Spleen (tissue), 11 donors: ENCODE measurements around the gene TBCD. TPM values are rescaled to one million over a fixed set of nuclear protein-coding genes. Genes with fewer than 3 reads are reported as not detected.

Source experiments
- DNase-seq: peaks from one replicate; pipeline ENCODE4 v3.0.0-alpha.2; 2020
- H3K27ac ChIP-seq, 8 donors: fragments of 200-600 bp; sonication (generic) in 7 of 8; 1 replicate in 4 of 8; 2 replicates in 4 of 8; pipeline versions ENCODE4 v1.5.0 to v1.8.0; 2016 to 2021; ENCODE audit warnings: inconsistent platforms in 4 of 8, mild to moderate bottlenecking in 4 of 8, moderate library complexity in 1 of 8
- H3K27me3 ChIP-seq, 7 donors: fragments of 200-600 bp; sonication (generic) in 6 of 7; replicated peaks in 1 of 7; 1 replicate in 4 of 7; 2 replicates in 3 of 7; pipeline versions ENCODE4 v1.5.0 to v1.8.0; 2016 to 2021; ENCODE audit warnings: inconsistent platforms in 3 of 7, mild to moderate bottlenecking in 1 of 7
- H3K36me3 ChIP-seq, 6 donors: fragments of 200-600 bp; sonication (generic) in 5 of 6; 1 replicate in 4 of 6; 2 replicates in 2 of 6; pipeline versions ENCODE4 v1.5.0 to v1.8.0; 2016 to 2021; ENCODE audit warnings: inconsistent platforms in 2 of 6
- H3K4me1 ChIP-seq, 6 donors: fragments of 200-600 bp; sonication (generic) in 5 of 6; 1 replicate in 3 of 6; 2 replicates in 3 of 6; pipeline versions ENCODE4 v1.5.0 to v1.8.0; 2016 to 2021; ENCODE audit warnings: inconsistent platforms in 3 of 6
- H3K4me3 ChIP-seq, 8 donors: fragments of 200-600 bp; sonication (generic) in 7 of 8; 1 replicate in 4 of 8; 2 replicates in 4 of 8; pipeline versions ENCODE4 v1.5.0 to v1.8.0; 2016 to 2021; ENCODE audit warnings: inconsistent platforms in 4 of 8, mild to moderate bottlenecking in 4 of 8, moderate library complexity in 2 of 8
- H3K9me3 ChIP-seq, 8 donors: fragments of 200-600 bp; sonication (generic) in 7 of 8; 1 replicate in 4 of 8; 2 replicates in 4 of 8; pipeline versions ENCODE4 v1.5.0 to v1.8.0; 2016 to 2021; ENCODE audit warnings: inconsistent platforms in 4 of 8
- CTCF ChIP-seq, 11 experiments: fragments of 200-600 bp in 7 of 11; fragments of 450-650 bp in 4 of 11; sonication (generic) in 4 of 11; IDR thresholded peaks in 8 of 11; conservative IDR thresholded peaks in 3 of 11; 1 replicate in 7 of 11; 2 replicates in 4 of 11; pipeline versions ENCODE4 v1.4.0 to v1.8.0; 2016 to 2021; ENCODE audit warnings: antibody characterized with exemption in 11 of 11, inconsistent platforms in 4 of 11, mild to moderate bottlenecking in 1 of 11
- POLR2A ChIP-seq, 3 donors: fragments of 450-650 bp; IDR thresholded peaks; one replicate each; pipeline ENCODE4 v1.5.1; 2017; ENCODE audit warnings: antibody characterized with exemption in 3 of 3, mild to moderate bottlenecking in 1 of 3
- POLR2AphosphoS5 ChIP-seq, 3 donors: sonication (generic); formaldehyde crosslinking; IDR thresholded peaks; one replicate each; pipeline ENCODE4 v1.5.1; 2017; ENCODE audit warnings: antibody characterized with exemption in 3 of 3
- WGBS, 5 donors: extraction: QIAGEN DNeasy Blood & Tissue Kit in 3 of 5; methylation state at CpG; one replicate each; pipeline versions ENCODE4 v1.1.5 to v1.1.7; 2013 to 2018; 5-methylcytosine and 5-hydroxymethylcytosine counted together
- intact Hi-C: fragments of 100-400 bp; cut with DNase I; formaldehyde crosslinking; loops from one replicate; pipeline ENCODE4 v1.15.0; 2023; ENCODE audit warnings: low total_unique reads
- polyA plus RNA-seq, 3 donors: library from polyadenylated mRNA; stranded (reverse); fragments of 200-250 nt; gene quantifications; one replicate each; pipeline ENCODE4 v1.2.1, GENCODE V29; 2013
- total RNA-seq, 7 donors: library from RNA; depleted of rRNA in 3 of 7; stranded (reverse); fragments of >200 nt in 3 of 7; fragmentation: NEBNext Ultra II Directional in 4 of 7; extraction: Animal tissue kit (Norgen Biotek cat#: 25700) in 4 of 7; gene quantifications; one replicate each; pipeline versions ENCODE4 v1.1.0 to v1.2.1, GENCODE V29; 2016 to 2021
- donor health status: healthy with polysubstance abuse.
- donor health status: DM: no; HTN: no; CAD: no; lungs with moderate emphysema.
- donor health status: DM: no; HTN: no; CAD: no.
- donor health status: Bipolar disorder and iron deficiency.
- donor health status: healthy.
- donor health status: DM: no; HTN: no; CAD: no.
- donor health status: DM: yes; HTN: yes; CAD: no.

TBCD gene
- total and polyA plus RNA-seq, 10 donors, result 55.6 to 207 (median 108) TPM

DNA sequence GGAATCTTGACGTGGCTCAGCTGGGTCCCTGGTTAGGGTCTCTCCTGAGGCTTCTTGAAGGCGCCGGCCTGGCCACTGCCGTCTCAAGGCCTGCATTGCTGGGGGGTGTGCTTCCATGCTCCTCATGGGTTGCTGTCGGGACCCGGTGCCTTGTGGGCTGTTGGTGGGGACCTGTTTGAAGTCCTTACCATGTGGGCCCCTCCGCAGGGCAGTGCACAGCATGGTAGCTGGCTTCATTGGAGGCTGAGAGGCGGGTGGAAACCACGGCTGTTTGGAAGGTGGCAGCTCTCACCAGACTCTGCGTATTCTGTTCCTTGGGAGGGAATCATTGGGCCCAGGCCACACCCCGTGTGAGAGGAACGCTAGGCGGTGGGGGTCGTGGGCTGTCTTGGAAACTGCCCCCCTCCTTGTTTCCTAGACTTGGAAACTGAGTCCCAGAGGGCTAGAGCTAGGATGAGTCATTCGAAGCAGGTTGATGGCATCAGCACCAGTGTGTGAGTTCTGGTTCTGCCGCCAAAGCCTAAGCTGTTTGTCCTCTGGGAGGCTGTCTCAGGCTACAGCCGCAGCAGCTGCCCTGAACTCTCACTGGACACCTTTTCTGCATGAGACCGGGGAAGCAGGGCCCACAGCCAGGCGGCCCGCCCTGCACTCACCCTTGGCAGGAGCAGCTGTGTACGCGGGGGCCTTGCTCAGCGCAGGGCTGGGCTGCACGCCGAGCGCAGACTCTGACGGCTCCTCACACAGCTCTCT, 52.8 kb downstream of the TBCD start:
- DNase-seq, result no peak
- no peaks in the 10 kb centered on the region for H3K9me3 ChIP-seq
- H3K36me3 ChIP-seq, result peaks cover 0 to 62% (median 12%) of the 10 kb centered on the region in 6 donors
- WGBS, 5 donors, result 83 to 95% (median 91%) methylated on average over 15 to 27 of the region's 27 CpGs
- peaks cover 0 to 34% (median 14%) of the 10 kb centered on the region in 6 donors for H3K4me1 ChIP-seq
- intact Hi-C loops, result no loop called here
- H3K27me3 ChIP-seq, result no peaks in the 10 kb centered on the region
- TF ChIP-seq POLR2A (IDR thresholded peaks at IDR 0.05) (no peak), POLR2AphosphoS5 (IDR thresholded peaks at IDR 0.05) (peak in 2 of 3 donors; percentile 44 to 54), CTCF (IDR thresholded peaks at IDR 0.05 in 8 of 11, conservative IDR thresholded peaks at IDR 0.05 in 3 of 11) (no peak)
- H3K4me3 ChIP-seq, result no peak overlapping the region
- no peak overlapping the region for H3K27ac ChIP-seq

- Histone ChIP-seq H3K4me1 (peaks cover 0 to 34% (median 14%) of the 10 kb centered on the region in 6 donors), H3K4me3 (no peak overlapping the region), H3K9me3 (no peaks in the 10 kb centered on the region), H3K36me3 (peaks cover 0 to 62% (median 16%) of the 10 kb centered on the region in 6 donors), H3K27ac (no peak overlapping the region), H3K27me3 (no peaks in the 10 kb centered on the region)
- intact Hi-C loops, result no loop called here
- TF ChIP-seq POLR2AphosphoS5 (IDR thresholded peaks at IDR 0.05), result no peak
- no peak for TF ChIP-seq POLR2A (IDR thresholded peaks at IDR 0.05)
- TF ChIP-seq CTCF (IDR thresholded peaks at IDR 0.05 in 8 of 11, conservative IDR thresholded peaks at IDR 0.05 in 3 of 11), result no peak
- DNase-seq, result no peak
- WGBS, 5 donors, result 87 to 95% (median 92%) methylated on average over 13 of the region's 13 CpGs
Measured at GRCh38 chr17:82805254-82805653, 53.4 kb downstream of the TBCD start.

- WGBS, 5 donors, result 73 to 95% (median 79%) methylated on average over 19 of the region's 19 CpGs
- Histone ChIP-seq H3K4me3 (no peak overlapping the region), H3K27me3 (no peaks in the 10 kb centered on the region), H3K9me3 (no peaks in the 10 kb centered on the region), H3K36me3 (peaks cover 0 to 62% (median 19%) of the 10 kb centered on the region in 6 donors), H3K27ac (peak overlapping the region in 1 of 8 donors; percentile 52), H3K4me1 (peaks cover 0 to 34% (median 14%) of the 10 kb centered on the region in 6 donors)
- TF ChIP-seq POLR2AphosphoS5 (IDR thresholded peaks at IDR 0.05) (peak in 1 of 3 donors; percentile 7), CTCF (IDR thresholded peaks at IDR 0.05 in 8 of 11, conservative IDR thresholded peaks at IDR 0.05 in 3 of 11) (no peak)
- intact Hi-C loops, result no loop called here
- DNase-seq, result no peak
Measured at GRCh38 chr17:82805823-82806222, 54.0 kb downstream of the TBCD start.

DNA sequence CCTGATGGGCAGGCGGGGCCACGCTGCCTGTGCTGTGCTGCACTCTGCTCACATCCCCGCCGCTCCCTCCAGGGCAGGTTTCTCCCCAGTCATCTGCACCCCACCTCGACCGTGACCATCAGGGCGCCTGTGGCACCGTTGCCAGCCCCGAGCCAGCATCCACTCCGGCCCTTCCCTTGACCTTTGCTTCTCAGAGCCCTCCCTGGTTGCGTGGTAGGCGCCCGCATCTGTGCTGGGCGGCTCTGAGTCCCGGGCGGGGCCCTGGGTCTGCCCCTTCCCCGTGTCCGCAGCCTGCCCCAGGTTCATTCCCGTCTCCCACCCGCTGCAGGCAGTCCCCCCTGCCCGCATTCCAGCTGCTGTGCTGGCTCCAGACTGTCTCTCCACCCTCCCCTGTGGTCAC, 54.8 kb downstream of the TBCD start:
- Histone ChIP-seq H3K36me3 (peaks cover 0 to 62% (median 25%) of the 10 kb centered on the region in 6 donors), H3K9me3 (no peaks in the 10 kb centered on the region), H3K4me3 (no peak overlapping the region), H3K4me1 (peaks cover 0 to 34% (median 14%) of the 10 kb centered on the region in 6 donors), H3K27me3 (no peaks in the 10 kb centered on the region), H3K27ac (peak overlapping the region in 6 of 8 donors; percentile 1 to 73 (median 47))
- no peak for DNase-seq
- intact Hi-C loops, result no loop called here
- WGBS, 5 donors, result 74 to 94% (median 86%) methylated on average over 21 of the region's 21 CpGs
- TF ChIP-seq POLR2A (IDR thresholded peaks at IDR 0.05), result no peak
- TF ChIP-seq CTCF (IDR thresholded peaks at IDR 0.05 in 8 of 11, conservative IDR thresholded peaks at IDR 0.05 in 3 of 11), result no peak
- no peak for TF ChIP-seq POLR2AphosphoS5 (IDR thresholded peaks at IDR 0.05)
